ENCODE results near the gene ARMC9. TPM values are rescaled to one million over a fixed set of nuclear protein-coding genes. Genes with fewer than 3 reads are reported as not detected.
"Not testable (repeated sequence)": the region's sequence is repeated elsewhere in the genome, so short reads cannot be mapped to it uniquely, and the experiment has no call there.

ARMC9 gene
- polyA plus RNA-seq, 3 donors from 2014 or later: 0.94 to 1.1 TPM; not detected in 1

DNA sequence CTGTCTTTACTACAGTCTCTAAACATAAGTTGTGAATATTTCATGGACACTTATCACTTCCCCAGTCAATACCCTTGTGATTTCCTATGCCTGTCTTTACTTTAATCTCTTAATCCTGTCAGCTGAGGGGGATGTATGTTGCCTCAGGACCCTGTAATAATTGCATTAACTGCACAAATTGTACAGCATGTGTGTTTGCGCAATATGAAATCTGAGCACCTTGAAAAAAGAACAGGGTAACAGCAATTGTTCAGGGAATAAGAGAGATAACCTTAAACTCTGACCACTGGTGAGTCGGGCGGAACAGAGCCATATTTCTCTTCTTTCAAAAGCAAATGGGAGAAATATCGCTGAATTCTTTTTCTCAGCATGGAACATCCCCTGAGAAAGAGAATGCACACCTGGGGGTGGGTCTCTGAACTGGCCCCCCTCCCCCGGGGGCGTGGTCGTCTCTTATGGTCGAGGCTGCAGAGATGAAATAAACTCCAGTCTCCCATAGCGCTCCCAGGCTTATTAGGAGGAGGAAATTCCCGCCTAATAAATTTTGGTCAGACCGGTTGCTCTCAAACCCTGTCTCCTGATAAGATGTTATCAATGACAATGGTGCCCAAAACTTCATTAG lies 177.7 kb downstream of the ARMC9 start:
- H3K4me3 Mint-ChIP-seq; H3K9me3 Mint-ChIP-seq; H3K36me3 Mint-ChIP-seq; DNase-seq; H3K27me3 Mint-ChIP-seq (ENCODE audit: low read depth in 3 of 3); H3K27ac Mint-ChIP-seq; H3K4me1 Mint-ChIP-seq: not testable (repeated sequence)

DNA sequence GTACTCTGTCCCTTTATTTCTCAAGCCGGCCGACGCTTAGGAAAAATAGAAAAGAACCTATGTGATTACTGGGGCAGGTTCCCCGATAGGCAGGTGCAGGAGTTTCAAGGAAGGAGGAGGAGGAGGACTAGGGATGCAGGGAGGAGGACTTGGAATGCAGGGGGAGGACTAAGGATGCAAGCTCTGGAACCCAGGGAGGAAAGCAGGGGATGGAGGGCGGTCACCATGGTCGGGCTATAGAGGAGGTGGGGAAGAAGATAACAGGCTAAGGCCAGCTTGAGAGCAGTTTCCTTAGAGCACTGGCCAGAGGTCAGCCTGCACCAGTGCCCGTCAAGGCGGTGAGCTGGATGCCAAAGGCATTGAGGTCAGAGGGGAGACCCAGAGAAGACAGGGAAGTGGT lies 178.4 kb downstream of the ARMC9 start:
- no peaks in the 10 kb centered on the region for H3K36me3 Mint-ChIP-seq
- H3K27me3 Mint-ChIP-seq (ENCODE audit: low read depth in 3 of 3): peaks cover 0 to 2% (median 2%) of the 10 kb centered on the region in 3 donors
- no peak for DNase-seq
- peak overlapping the region in 3 of 6 donors; percentile 62 to 87 (median 80) for H3K27ac Mint-ChIP-seq
- no peaks in the 10 kb centered on the region for H3K9me3 Mint-ChIP-seq
- H3K4me1 Mint-ChIP-seq: peaks cover 0 to 5% of the 10 kb centered on the region in 2 donors
- no peak overlapping the region for H3K4me3 Mint-ChIP-seq

DNA sequence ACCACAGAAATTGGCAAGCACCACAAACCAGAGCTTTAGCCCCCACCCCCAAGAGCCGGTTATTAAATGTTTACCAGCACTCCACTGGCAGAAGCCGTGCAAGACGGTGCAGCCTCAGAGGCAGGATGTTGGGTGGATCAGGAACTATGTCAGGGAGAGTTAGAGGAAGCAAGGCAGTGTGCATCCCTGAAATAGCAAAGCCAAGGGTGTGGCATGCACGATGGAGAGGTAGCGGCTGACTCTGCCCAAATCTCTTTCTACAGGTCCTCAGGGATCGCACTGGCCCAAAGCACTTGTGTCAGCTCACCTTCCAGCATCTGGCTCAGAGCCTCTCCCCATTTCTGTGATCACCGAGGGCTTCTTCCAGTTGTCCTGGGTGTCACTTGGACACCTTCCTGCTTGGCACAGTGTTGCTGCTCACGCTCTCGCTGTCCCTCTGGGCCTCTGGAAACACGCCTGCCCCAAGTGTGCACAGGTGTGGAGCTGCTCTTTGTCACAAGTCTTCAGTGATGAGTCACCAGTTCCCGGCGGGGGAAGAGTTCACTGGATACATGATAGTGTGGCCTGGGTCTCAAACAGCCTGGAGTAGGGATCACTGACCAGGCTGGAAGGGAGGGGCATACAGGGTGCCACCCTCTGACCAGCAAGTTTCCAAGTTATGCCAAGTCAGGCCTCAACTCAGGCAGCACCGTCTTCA lies 179.7 kb downstream of the ARMC9 start:
- no peak for DNase-seq
- Mint-ChIP-seq H3K36me3 (no peaks in the 10 kb centered on the region), H3K4me1 (peaks cover 10 to 18% of the 10 kb centered on the region in 2 donors), H3K9me3 (no peaks in the 10 kb centered on the region), H3K27me3 (ENCODE audit: low read depth in 3 of 3) (peaks cover 0 to 2% (median 2%) of the 10 kb centered on the region in 3 donors), H3K27ac (peak overlapping the region in 4 of 6 donors; percentile 16 to 85 (median 68)), H3K4me3 (no peak overlapping the region)

DNA sequence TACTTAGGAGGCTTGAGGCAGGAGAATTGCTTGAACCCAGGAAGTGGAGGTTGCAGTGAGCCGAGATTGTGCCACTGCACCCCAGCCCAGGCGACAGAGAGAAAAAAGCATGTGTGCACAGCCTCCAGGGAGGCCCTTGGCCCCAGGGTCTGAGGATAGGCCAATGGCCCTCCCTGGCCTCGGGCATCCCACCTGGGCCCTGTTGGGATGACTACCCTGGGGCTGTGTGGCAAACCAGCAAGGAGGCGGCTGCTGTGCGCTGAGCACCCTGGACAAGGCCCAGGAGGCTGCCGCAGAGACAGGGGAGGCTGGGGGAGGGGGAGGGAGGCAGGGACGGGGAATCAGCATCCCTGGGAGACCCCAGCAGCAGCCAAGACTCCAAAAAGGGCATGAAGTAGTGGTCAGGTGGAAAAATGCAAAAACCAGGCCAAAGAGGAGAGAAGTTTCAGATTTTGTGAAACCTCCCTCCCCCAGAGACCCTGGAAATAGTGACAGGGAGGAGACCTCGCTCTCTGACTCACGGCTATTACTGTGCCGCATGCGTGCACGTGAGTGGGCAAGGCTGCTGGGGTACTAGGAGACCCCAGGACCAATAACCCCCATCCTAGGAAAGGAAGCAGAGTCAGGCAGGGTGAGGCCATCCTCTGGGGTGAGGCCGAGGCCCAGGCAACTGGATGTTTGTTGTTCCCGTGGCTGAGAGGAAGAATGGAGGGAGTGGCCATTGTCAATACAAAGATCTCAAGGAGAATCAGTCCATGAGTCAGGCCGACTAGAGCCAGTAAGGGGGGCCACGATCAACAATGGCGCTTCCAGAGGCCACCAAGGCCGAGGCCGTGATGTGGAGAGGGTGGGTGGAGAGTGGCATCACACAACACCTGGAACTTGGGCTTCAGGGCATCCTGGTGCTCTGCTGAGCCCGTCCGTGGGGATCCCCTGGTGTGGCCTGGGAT lies 181.1 kb downstream of the ARMC9 start:
- Mint-ChIP-seq H3K4me1 (peaks cover 20 to 30% of the 10 kb centered on the region in 2 donors), H3K27me3 (ENCODE audit: low read depth in 3 of 3) (peaks cover 8 to 10% (median 8%) of the 10 kb centered on the region in 3 donors), H3K4me3 (no peak overlapping the region), H3K27ac (peak overlapping the region in 5 of 6 donors; percentile 30 to 91 (median 75)), H3K9me3 (no peaks in the 10 kb centered on the region), H3K36me3 (no peaks in the 10 kb centered on the region)
- DNase-seq: no peak

DNA sequence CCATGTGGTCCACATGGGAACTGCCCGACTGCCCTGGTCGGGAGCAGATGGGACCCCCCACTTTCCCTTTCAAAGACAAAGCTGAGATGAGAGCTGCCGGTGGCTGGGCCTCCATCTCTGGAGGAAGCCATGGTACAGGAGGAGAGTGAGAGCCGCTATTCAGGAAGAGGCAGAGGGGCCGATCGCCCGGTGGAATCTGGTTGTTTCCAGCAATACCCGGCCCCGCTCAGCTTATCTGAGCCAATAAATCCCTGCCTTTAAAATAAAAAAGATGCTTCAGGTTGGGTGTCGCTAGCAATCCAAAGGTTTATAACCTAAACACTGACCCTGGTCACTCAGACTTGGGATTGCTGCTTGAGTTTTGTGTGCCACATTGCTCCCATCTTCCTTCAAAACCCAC lies 181.9 kb downstream of the ARMC9 start:
- DNase-seq: no peak

DNA sequence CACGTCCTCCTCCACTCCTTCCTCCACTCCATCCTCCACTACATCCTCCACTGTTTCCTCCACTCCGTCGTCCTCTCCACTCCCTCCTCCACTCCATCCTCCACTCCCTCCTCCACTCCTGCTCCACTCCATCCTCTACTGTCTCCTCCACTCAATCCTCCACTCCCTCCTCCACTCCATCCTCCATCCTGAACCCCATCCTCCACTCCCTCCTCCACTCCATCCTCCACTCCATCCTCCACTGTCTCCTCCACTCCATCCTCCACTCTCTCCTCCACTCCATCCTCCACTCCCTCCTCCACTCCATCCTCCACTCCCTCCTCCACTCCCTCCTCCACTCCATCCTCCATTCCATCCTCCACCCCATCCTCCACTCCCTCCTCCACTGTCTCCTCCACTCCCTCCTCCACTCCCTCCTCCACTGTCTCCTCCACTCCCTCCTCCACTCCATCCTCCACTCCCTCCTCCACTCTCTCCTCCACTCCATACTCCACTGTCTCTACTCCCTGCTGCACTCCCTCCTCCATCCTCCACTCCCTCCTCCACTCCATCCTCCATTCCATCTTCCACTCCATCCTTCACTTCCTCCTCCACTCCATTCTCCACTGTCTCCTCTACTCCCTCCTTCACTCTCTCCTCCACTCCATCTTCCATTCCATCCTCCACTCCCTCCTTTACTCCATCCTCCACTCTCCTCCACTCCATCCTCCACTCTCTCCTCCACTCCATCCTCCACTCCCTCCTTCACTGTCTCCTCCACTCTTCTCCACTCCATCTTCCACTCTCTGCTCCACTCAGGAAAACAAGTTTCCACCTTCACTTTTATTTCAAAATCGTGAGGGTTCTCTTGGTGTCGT lies 182.8 kb downstream of the ARMC9 start:
- peaks cover 35 to 47% of the 10 kb centered on the region in 2 donors for H3K4me1 Mint-ChIP-seq
- H3K27me3 Mint-ChIP-seq (ENCODE audit: low read depth in 3 of 3): peaks cover 12 to 18% (median 13%) of the 10 kb centered on the region in 3 donors
- no peak overlapping the region for H3K4me3 Mint-ChIP-seq
- DNase-seq: no peak
- H3K36me3 Mint-ChIP-seq: no peaks in the 10 kb centered on the region
- no peaks in the 10 kb centered on the region for H3K9me3 Mint-ChIP-seq
- H3K27ac Mint-ChIP-seq: peak overlapping the region; percentile 4 to 99 (median 90)

More for the DNA sequence above, 181.9 kb downstream of the ARMC9 start:
- H3K4me1 Mint-ChIP-seq: peaks cover 27 to 38% of the 10 kb centered on the region in 2 donors
- H3K27me3 Mint-ChIP-seq (ENCODE audit: low read depth in 3 of 3): peaks cover 8 to 13% (median 8%) of the 10 kb centered on the region in 3 donors
- no peaks in the 10 kb centered on the region for H3K9me3 Mint-ChIP-seq
- H3K27ac Mint-ChIP-seq: peak overlapping the region in 4 of 6 donors; percentile 67 to 99 (median 78)
- H3K4me3 Mint-ChIP-seq: no peak overlapping the region
- no peaks in the 10 kb centered on the region for H3K36me3 Mint-ChIP-seq

DNA sequence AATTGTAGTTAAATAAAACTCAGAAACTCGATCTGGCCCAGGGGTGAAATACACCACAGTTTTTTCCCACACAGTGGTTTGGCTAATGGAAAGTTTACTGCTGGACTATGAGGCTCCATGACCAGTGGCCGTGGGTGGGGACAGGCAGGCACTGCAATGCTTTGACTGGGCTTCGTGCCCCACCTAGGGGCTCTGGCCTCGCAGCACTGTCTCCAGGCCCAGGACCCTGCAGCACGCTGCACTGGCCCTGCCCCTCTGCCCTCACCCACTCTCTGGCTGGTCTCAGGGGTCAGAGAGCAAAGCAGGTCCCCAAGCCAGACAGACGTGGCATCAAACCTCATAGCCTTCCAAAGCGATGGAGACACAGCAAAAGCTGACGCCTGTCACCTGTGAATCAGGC lies 183.7 kb downstream of the ARMC9 start:
- Mint-ChIP-seq H3K27me3 (ENCODE audit: low read depth in 3 of 3) (peaks cover 17 to 21% (median 17%) of the 10 kb centered on the region in 3 donors), H3K27ac (peak overlapping the region; percentile 81 to 99 (median 91)), H3K36me3 (no peaks in the 10 kb centered on the region), H3K4me3 (no peak overlapping the region), H3K4me1 (peaks cover 42 to 56% of the 10 kb centered on the region in 2 donors), H3K9me3 (no peaks in the 10 kb centered on the region)
- no peak for DNase-seq

DNA sequence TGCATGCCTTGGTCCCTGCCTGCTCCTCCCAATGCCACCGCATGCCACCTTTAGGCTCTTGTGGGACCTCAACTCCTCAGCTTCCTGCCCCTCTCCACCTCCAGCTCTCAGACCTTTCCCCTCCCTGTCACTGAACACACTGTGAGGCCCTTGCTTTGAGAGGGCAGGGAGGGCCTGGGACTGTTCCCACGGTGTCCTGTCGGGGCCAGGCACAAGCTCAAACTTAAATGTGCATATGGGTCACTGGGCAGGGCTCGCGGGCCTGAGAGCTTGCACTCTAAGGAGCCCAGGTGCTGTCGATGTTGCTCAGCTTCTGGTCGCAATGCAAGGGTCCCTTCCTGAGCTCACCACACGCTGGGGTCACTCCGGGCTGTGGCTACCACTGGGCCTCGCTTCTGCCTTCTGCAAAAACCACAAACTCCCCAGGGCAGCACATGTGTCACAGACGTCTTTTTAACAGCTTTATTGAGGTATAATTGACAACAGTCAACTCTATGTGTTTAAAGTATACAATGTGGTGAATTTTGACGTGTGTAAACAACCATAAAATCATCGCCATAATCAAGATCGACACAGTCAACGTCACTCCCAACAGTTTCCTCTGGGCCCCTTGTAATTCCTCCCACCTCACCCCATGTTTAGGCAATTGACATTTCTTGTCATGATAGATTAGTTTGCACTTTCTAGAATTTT lies 185.1 kb downstream of the ARMC9 start:
- Mint-ChIP-seq H3K4me3 (peak overlapping the region; percentile 47 to 62 (median 55)), H3K4me1 (peaks cover 55 to 67% of the 10 kb centered on the region in 2 donors), H3K9me3 (no peaks in the 10 kb centered on the region), H3K27me3 (ENCODE audit: low read depth in 3 of 3) (peaks cover 17 to 21% (median 17%) of the 10 kb centered on the region in 3 donors), H3K27ac (peak overlapping the region; percentile 90 to 99 (median 92)), H3K36me3 (no peaks in the 10 kb centered on the region)
- DNase-seq: peak; percentile 92 to 93 (median 92)

DNA sequence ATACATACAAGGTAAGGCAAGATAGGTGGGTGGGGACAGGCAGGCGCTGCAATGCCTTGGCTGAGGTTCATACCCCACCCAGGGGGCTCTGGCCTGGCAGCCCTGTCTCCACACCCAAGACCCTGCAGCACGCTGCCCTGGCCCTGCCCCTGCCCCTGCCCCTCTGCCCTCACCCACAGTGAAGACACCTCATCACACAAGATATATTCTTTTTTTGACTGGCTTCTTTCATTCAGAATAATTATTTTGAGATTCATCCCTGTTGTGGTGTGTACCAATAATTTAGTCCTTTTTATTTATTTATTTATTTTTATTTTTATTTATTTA lies 185.6 kb downstream of the ARMC9 start:
- Mint-ChIP-seq H3K36me3 (no peaks in the 10 kb centered on the region), H3K27ac (peak overlapping the region; percentile 90 to 99 (median 92)), H3K4me1 (peaks cover 60 to 72% of the 10 kb centered on the region in 2 donors), H3K4me3 (peak overlapping the region; percentile 47 to 62 (median 55)), H3K9me3 (no peaks in the 10 kb centered on the region), H3K27me3 (ENCODE audit: low read depth in 3 of 3) (peaks cover 17 to 21% (median 17%) of the 10 kb centered on the region in 3 donors)
- no peak for DNase-seq

DNA sequence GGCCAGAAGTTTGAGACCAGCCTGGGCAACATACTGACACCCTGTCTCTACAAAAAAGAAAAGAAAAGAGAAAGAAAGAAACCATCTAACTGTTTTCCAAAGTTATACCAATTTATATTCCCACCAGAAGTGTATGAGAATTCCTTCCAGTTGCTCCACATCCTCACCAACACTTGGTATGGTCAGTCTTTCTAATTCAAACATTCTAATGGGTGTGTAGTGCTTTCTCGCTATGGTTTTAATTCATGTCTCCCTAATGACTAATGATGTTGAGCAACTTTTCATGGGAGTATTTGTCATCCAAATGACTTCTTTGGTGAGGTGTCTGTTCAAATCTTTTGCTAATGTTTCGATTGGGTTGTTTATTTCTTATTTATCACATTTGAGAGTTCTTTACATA lies 186.5 kb downstream of the ARMC9 start:
- H3K4me3 Mint-ChIP-seq: peak overlapping the region in 3 of 5 donors; percentile 21 to 29 (median 27)
- no peaks in the 10 kb centered on the region for H3K9me3 Mint-ChIP-seq
- peak overlapping the region; percentile 80 to 99 (median 90) for H3K27ac Mint-ChIP-seq
- H3K36me3 Mint-ChIP-seq: no peaks in the 10 kb centered on the region
- peaks cover 17 to 22% (median 21%) of the 10 kb centered on the region in 3 donors for H3K27me3 Mint-ChIP-seq (ENCODE audit: low read depth in 3 of 3)
- DNase-seq: no peak
- H3K4me1 Mint-ChIP-seq: peaks cover 69 to 78% of the 10 kb centered on the region in 2 donors

DNA sequence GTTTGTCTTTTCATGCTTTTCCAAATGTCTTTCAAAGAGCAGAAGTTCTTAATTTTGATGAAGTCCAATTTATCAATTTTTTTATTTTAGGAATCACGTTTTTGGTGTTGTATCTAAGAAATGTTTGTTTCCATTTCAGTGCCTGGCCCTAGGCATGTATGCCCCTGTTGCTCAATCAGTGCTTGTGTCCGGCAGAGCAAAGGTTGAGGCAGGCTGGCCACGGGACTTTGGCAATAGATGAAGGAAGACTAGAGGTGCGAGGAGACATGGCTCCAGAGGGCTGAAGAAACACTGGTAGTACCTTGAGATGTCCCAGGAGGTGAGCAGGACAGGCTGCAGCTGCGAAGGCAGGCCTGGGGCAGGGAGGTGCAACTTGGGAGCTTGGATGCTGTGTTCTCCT lies 187.0 kb downstream of the ARMC9 start:
- Mint-ChIP-seq H3K4me3 (peak overlapping the region in 3 of 5 donors; percentile 21 to 29 (median 27)), H3K27ac (peak overlapping the region; percentile 80 to 99 (median 90)), H3K4me1 (peaks cover 74 to 79% of the 10 kb centered on the region in 2 donors), H3K27me3 (ENCODE audit: low read depth in 3 of 3) (peaks cover 17 to 22% (median 19%) of the 10 kb centered on the region in 3 donors), H3K36me3 (no peaks in the 10 kb centered on the region), H3K9me3 (no peaks in the 10 kb centered on the region)
- no peak for DNase-seq

DNA sequence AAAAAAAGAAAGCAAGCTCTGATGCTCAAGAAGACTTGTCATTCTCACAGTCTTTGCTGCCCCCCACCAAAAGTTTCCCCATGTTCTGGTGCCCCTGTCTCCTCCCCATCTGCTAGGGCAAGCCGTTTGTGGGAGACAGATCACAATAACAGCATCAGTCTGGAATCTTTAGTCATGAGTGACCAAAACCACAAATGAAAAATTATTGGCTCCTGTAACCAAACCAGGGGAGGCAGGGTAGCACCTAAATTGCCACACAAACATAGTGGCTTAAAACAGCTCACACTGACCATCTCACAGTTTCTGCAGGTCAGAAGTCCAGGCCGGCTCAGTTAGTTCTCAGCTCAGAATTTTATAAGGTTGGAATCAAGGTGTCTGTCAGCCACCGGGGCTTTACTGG lies 188.0 kb downstream of the ARMC9 start:
- DNase-seq: peak; percentile 62 to 69 (median 68)
- no peaks in the 10 kb centered on the region for H3K36me3 Mint-ChIP-seq
- H3K27ac Mint-ChIP-seq: peak overlapping the region; percentile 66 to 99 (median 93)
- peak overlapping the region; percentile 28 to 46 (median 37) for H3K4me3 Mint-ChIP-seq
- no peaks in the 10 kb centered on the region for H3K9me3 Mint-ChIP-seq
- peaks cover 82 to 87% of the 10 kb centered on the region in 2 donors for H3K4me1 Mint-ChIP-seq
- H3K27me3 Mint-ChIP-seq (ENCODE audit: low read depth in 3 of 3): peaks cover 18 to 25% (median 21%) of the 10 kb centered on the region in 3 donors

Data from immature natural killer cell (primary cell).